ENCODE measurements around the gene THSD4. TPM values are rescaled to one million over a fixed set of nuclear protein-coding genes. Genes with fewer than 3 reads are reported as not detected.

Gene THSD4
- total and polyA plus RNA-seq, 2 of the 4 experiments (the other 2 are of a cell fraction): 25.5 to 31.1 TPM

- in situ Hi-C loops (cut with MboI; ENCODE audit: low sequenced_read_pairs): no loop called here
Observed at GRCh38 chr15:71648095-71648494, 532.8 kb downstream of the THSD4 start.

More at GRCh38 chr15:71648095-71648494, 532.8 kb downstream of the THSD4 start:
- Histone ChIP-seq H3K4me1 (ENCODE audit: control insufficient read depth, insufficient read depth, low read length) (peaks cover 3% of the 10 kb centered on the region), H2AK5ac (ENCODE audit: low read depth, low read length) (no peak overlapping the region), H2AK9ac (replicated peaks; ENCODE audit: low read depth, low read length, poor library complexity) (no peak overlapping the region), H4K8ac (ENCODE audit: low read depth in 2 of 2, low read length in 2 of 2) (no peak overlapping the region), H4K20me1 (ENCODE audit: insufficient read depth, low read length) (peaks cover 5% of the 10 kb centered on the region; the same call in 1 of the 2 replicates), H3K4me3 (ENCODE audit: insufficient read depth, low read depth, low read length) (no peak overlapping the region), H3K79me1 (ENCODE audit: low read depth in 1 of 2, low read length in 2 of 2) (peaks cover 0 to 2% of the 10 kb centered on the region in 2 experiments; a peak in 1 of 4 replicates), H3K27ac (ENCODE audit: insufficient read depth, low read length) (no peak overlapping the region), H4K5ac (ENCODE audit: low read depth, low read length) (no peak overlapping the region), H3K9me3 (ENCODE audit: control insufficient read depth, insufficient read depth, low read length) (no peaks in the 10 kb centered on the region), H2BK15ac (ENCODE audit: low read depth, low read length) (no peak overlapping the region), H3K23ac (ENCODE audit: low read depth, low read length) (no peak overlapping the region), H3K14ac (replicated peaks; ENCODE audit: low read depth, low read length) (no peak overlapping the region), H3K36me3 (ENCODE audit: control insufficient read depth, insufficient read depth, low read length) (no peaks in the 10 kb centered on the region), H3K4me2 (ENCODE audit: low read depth, low read length) (no peak overlapping the region), H3K18ac (ENCODE audit: low read depth, low read length) (no peak overlapping the region), H2AFZ (replicated peaks; ENCODE audit: low read length, poor library complexity) (no peak overlapping the region), H2BK5ac (ENCODE audit: low read depth, low read length, poor library complexity, severe bottlenecking) (no peak overlapping the region), H3K56ac (ENCODE audit: extremely low read depth, insufficient read depth, low read length) (no peak overlapping the region), H2BK20ac (ENCODE audit: low read depth, low read length) (no peak overlapping the region), H3K9ac (ENCODE audit: low read depth, low read length) (no peak overlapping the region), H3K9me1 (ENCODE audit: insufficient read depth, low read length) (peaks cover 6% of the 10 kb centered on the region; the same call in 1 of the 2 replicates), H2BK120ac (ENCODE audit: low read depth, low read length) (no peak overlapping the region), H4K91ac (ENCODE audit: insufficient read depth, low read depth, low read length) (no peak overlapping the region), H3K4ac (ENCODE audit: low read depth, low read length) (no peak overlapping the region), H3K27me3 (ENCODE audit: control insufficient read depth, insufficient read depth, low read length) (no peaks in the 10 kb centered on the region)
- ATAC-seq (ENCODE audit: low read depth): no peak
- intact Hi-C loops (cut with micrococcal nuclease) (no loop called here), dilution Hi-C loops (cut with HindIII; ENCODE audit: low sequenced_read_pairs, unreplicated experiment) (no loop called here)
- TF ChIP-seq MXI1 (IDR thresholded peaks at IDR 0.05; ENCODE audit: borderline replicate concordance, low read depth, low read length) (no peak), CEBPB (IDR thresholded peaks at IDR 0.05; ENCODE audit: low read depth, low read length) (no peak), BHLHE40 (IDR thresholded peaks at IDR 0.05; ENCODE audit: low read depth, low read length) (no peak), RCOR1 (IDR thresholded peaks at IDR 0.05; ENCODE audit: insufficient replicate concordance, low read length) (no peak), CHD1 (IDR thresholded peaks at IDR 0.05; ENCODE audit: low read depth, low read length) (no peak), ELK1 (IDR thresholded peaks at IDR 0.05; ENCODE audit: borderline replicate concordance, low read depth, low read length) (no peak), MAFK (IDR thresholded peaks at IDR 0.05; ENCODE audit: low read depth, low read length) (no peak), CTCF (conservative IDR thresholded peaks at IDR 0.05; ENCODE audit: low read depth, low read length) (no peak), RFX5 (IDR thresholded peaks at IDR 0.05; ENCODE audit: low read depth, low read length) (no peak), USF2 (IDR thresholded peaks at IDR 0.05; ENCODE audit: low read depth, low read length) (no peak), FOS (IDR thresholded peaks at IDR 0.05; ENCODE audit: low read depth, low read length) (no peak)
- ChIA-PET CTCF (interaction anchor here (1.6 kb wide), 1 partner anchor 73 kb away, joined by 3 read pairs; no protein-coding TSS in a partner anchor), POLR2A (ENCODE audit: unreplicated experiment) (no interaction called here)
- WGBS, 2 experiments (ENCODE audit: extremely low coverage in 2 of 2, insufficient read length in 1 of 2): no CpG with 5 or more reads among the region's 3 CpGs
- no TSS peak for BruUV-seq (replicated peaks)
- no peak for DNase-seq

All from IMR-90 (cell line).